CD8-positive, alpha-beta memory T cell (primary cell): ENCODE measurements around the gene MIR17HG. TPM values are rescaled to one million over a fixed set of nuclear protein-coding genes. Genes with fewer than 3 reads are reported as not detected.

Source experiments
- CTCF ChIA-PET: fragments of 350-600 bp; sonication (Branson Sonifier 250); formaldehyde crosslinking; loops from one replicate; lab custom pipeline; 2021; ENCODE audit warnings: antibody characterized with exemption; lab: Charles Lee
- POLR2A ChIA-PET: fragments of 350-600 bp; sonication (Branson Sonifier 250); formaldehyde crosslinking; loops from one replicate; lab custom pipeline; 2021; ENCODE audit warnings: antibody characterized with exemption; lab: Charles Lee
- DNase-seq, 5 donors: peaks; one replicate each; pipeline versions ENCODE4 v3.0.0 to v3.0.0-alpha.2; 2020 to 2022; ENCODE audit warnings: mixed read lengths in 1 of 5
- H3K27ac ChIP-seq: one replicate; pipeline ENCODE4 v1.7.0; 2013; ENCODE audit warnings: low read depth, mild to moderate bottlenecking, low read length, moderate library complexity
- H3K27me3 ChIP-seq: 2 replicates; pipeline ENCODE4 v1.7.0; 2013; ENCODE audit warnings: low read length, mild to moderate bottlenecking; ENCODE audit not compliant: insufficient read depth, poor library complexity, severe bottlenecking
- H3K36me3 ChIP-seq: 2 replicates; pipeline ENCODE4 v1.7.0; 2013; ENCODE audit warnings: mild to moderate bottlenecking, low read length, moderate library complexity; ENCODE audit not compliant: insufficient read depth
- H3K4me1 ChIP-seq: 2 replicates; pipeline ENCODE4 v1.7.0; 2013; ENCODE audit warnings: mild to moderate bottlenecking, low read length, moderate library complexity; ENCODE audit not compliant: insufficient read depth
- H3K4me3 ChIP-seq: 2 replicates; pipeline ENCODE4 v1.7.0; 2013; ENCODE audit warnings: mild to moderate bottlenecking, low read length
- H3K9me3 ChIP-seq: 2 replicates; pipeline ENCODE4 v1.7.0; 2013; ENCODE audit warnings: mild to moderate bottlenecking, low read length
- H3K27ac Mint-ChIP-seq, 8 donors: one replicate each; pipeline ENCODE4 v1.8.0; 2020 to 2021; ENCODE audit warnings: mixed read lengths in 8 of 8, mild to moderate bottlenecking in 6 of 8, inconsistent platforms in 3 of 8, moderate library complexity in 3 of 8
- H3K27me3 Mint-ChIP-seq, 2 donors: one replicate each; pipeline ENCODE4 v1.8.0; 2020 to 2021; ENCODE audit warnings: mixed read lengths in 2 of 2, mild to moderate bottlenecking in 1 of 2, moderate library complexity in 1 of 2
- H3K36me3 Mint-ChIP-seq, 3 donors: one replicate each; pipeline ENCODE4 v1.8.0; 2020 to 2021; ENCODE audit warnings: mixed read lengths in 3 of 3, inconsistent platforms in 1 of 3, mild to moderate bottlenecking in 1 of 3
- H3K4me1 Mint-ChIP-seq, 3 donors: one replicate each; pipeline ENCODE4 v1.8.0; 2020 to 2021; ENCODE audit warnings: mixed read lengths in 3 of 3, inconsistent platforms in 1 of 3, mild to moderate bottlenecking in 1 of 3
- H3K4me3 Mint-ChIP-seq, 7 donors: one replicate each; pipeline ENCODE4 v1.8.0; 2020 to 2021; ENCODE audit warnings: mixed read lengths in 7 of 7, mild to moderate bottlenecking in 6 of 7, moderate library complexity in 4 of 7, inconsistent platforms in 2 of 7
- H3K9me3 Mint-ChIP-seq, 5 donors: one replicate each; pipeline ENCODE4 v1.8.0; 2020 to 2022; ENCODE audit warnings: mixed read lengths in 5 of 5, mild to moderate bottlenecking in 3 of 5, moderate library complexity in 2 of 5, inconsistent platforms in 1 of 5
- polyA plus RNA-seq: library from polyadenylated mRNA; unstranded; fragments of 300-500 nt; fragmentation: Illumina TruSeq; gene quantifications from one replicate; pipeline ENCODE4 v1.2.3, GENCODE V29; 2021
- total RNA-seq, 2 experiments: library from RNA; stranded (reverse); gene quantifications; one replicate each; pipeline ENCODE4 v1.2.3, GENCODE V29; 2021

The MIR17HG gene
- total and polyA plus RNA-seq, 3 experiments from 2014 or later, result 0.26 to 21.5 (median 21.0) TPM

DNA sequence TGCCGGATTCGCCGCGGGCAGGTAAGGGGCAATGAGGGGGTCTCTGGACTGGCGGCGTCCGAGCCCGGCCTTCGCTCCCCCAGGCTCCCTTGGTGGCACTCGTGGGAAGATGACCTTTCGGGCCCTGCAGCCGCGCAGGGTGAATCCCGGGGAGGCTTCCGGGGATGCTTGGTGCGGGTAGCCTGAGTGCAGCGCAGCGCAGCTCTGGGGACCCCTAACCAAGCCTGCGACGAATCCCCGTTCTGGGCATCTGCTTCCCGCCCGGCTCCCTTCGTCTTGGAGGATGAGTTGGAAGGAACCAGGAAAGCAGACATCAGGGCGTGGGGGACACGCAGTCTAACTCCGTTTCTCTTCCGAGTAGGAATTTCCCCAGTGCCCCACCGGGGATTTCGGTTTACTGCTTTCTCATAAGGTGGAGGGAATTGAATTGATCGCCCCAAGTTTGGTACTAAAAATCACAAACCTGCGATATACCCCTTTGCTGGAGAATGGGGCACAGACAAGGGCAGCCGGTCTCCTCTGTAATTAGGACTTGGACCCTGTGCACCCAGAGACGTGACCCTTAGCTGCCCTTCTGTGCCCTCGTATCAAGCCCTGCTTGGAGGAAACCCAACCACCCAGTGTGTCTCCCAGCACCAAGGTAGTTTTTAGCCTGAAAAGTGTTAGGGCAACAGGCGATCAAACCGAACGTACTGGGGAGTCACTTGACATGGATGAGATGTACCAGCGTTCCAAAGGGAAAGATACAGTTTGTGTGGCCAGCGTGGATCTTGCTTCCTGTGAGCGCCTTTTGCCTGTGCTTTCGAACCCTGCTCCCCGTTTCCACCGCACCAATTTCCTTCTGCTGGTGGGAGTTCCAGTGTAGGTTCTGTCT is 51.9 kb downstream of the MIR17HG start:
- peak overlapping the region; percentile 43 for H3K4me3 ChIP-seq
- POLR2A ChIA-PET, result no interaction called here
- peaks cover 0 to 50% of the 10 kb centered on the region in 2 donors for H3K27me3 Mint-ChIP-seq

DNA sequence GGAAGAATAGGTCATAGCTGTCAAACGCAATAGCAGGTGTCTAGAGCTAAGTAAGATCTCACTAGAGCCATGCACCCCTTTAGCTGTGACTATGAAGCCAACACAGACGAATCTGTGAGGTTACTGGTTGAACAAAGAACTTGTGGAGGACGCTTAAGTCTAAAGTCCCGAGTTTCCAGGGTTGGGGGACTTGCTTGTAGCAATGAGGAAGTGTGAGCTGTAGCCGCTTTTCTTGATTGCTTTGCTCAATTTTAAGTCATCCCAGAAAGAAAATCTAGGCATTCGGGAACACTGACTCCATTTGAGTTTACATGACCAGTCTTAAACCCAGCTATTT is 52.5 kb downstream of the MIR17HG start:
- Histone ChIP-seq H3K4me1 (peaks cover 22% of the 10 kb centered on the region), H3K36me3 (no peaks in the 10 kb centered on the region), H3K4me3 (no peak overlapping the region), H3K27me3 (peaks cover 18% of the 10 kb centered on the region), H3K27ac (no peak overlapping the region), H3K9me3 (no peaks in the 10 kb centered on the region)
- Mint-ChIP-seq H3K4me1 (peaks cover 10 to 19% (median 13%) of the 10 kb centered on the region in 3 donors), H3K9me3 (no peaks in the 10 kb centered on the region), H3K36me3 (no peaks in the 10 kb centered on the region), H3K27me3 (peaks cover 0 to 44% of the 10 kb centered on the region in 2 donors), H3K27ac (no peak overlapping the region), H3K4me3 (peak overlapping the region; percentile 63 to 93 (median 74))
- no peak for DNase-seq
- POLR2A ChIA-PET, result no interaction called here
- CTCF ChIA-PET, result no interaction called here

More for the DNA sequence above, 51.9 kb downstream of the MIR17HG start:
- Histone ChIP-seq H3K36me3 (no peaks in the 10 kb centered on the region), H3K4me1 (peaks cover 22% of the 10 kb centered on the region), H3K27ac (no peak overlapping the region), H3K9me3 (no peaks in the 10 kb centered on the region), H3K27me3 (peaks cover 23% of the 10 kb centered on the region)
- Mint-ChIP-seq H3K36me3 (no peaks in the 10 kb centered on the region), H3K9me3 (no peaks in the 10 kb centered on the region), H3K27ac (peak overlapping the region in 2 of 8 donors; percentile 59 to 63), H3K4me3 (peak overlapping the region; percentile 72 to 93 (median 78)), H3K4me1 (peaks cover 10 to 19% (median 13%) of the 10 kb centered on the region in 3 donors)
- peak in 1 of 5 donors; percentile 12 for DNase-seq
- CTCF ChIA-PET, result interaction anchor here (1.0 to 2.1 kb wide), 2 partner anchors 8 to 86 kb away, joined by 3 to 7 read pairs; no protein-coding TSS in a partner anchor

DNA sequence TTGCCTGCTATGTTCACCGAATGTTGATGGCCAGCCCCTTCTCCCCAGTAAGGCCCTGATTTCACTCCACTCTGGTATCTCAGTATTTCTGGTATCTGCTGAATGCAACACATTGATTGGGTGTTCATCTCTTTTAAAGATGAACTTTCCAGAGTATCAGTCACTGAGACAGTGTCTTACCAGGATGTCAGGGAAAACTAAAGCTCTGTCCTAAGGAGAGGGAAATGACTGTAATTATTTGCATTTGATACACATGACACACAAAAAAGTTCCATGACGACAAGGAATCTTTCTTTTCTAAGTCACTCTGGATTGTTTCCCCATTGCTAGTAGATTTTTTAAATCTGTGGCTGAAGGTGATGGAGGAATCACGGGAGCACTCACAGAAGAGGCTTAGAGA is 53.2 kb downstream of the MIR17HG start:
- H3K4me1 ChIP-seq, result peaks cover 22% of the 10 kb centered on the region
- ChIA-PET POLR2A (no interaction called here), CTCF (no interaction called here)
- no peak for DNase-seq
- H3K4me3 ChIP-seq, result no peak overlapping the region
- peak overlapping the region in 1 of 8 donors; percentile 3 for H3K27ac Mint-ChIP-seq
- H3K4me3 Mint-ChIP-seq, result no peak overlapping the region
- peaks cover 0 to 40% of the 10 kb centered on the region in 2 donors for H3K27me3 Mint-ChIP-seq
- H3K9me3 ChIP-seq, result no peaks in the 10 kb centered on the region
- no peaks in the 10 kb centered on the region for H3K9me3 Mint-ChIP-seq
- peaks cover 13% of the 10 kb centered on the region for H3K27me3 ChIP-seq
- no peaks in the 10 kb centered on the region for H3K36me3 ChIP-seq
- no peak overlapping the region for H3K27ac ChIP-seq
- peaks cover 10 to 19% (median 13%) of the 10 kb centered on the region in 3 donors for H3K4me1 Mint-ChIP-seq
- no peaks in the 10 kb centered on the region for H3K36me3 Mint-ChIP-seq

DNA sequence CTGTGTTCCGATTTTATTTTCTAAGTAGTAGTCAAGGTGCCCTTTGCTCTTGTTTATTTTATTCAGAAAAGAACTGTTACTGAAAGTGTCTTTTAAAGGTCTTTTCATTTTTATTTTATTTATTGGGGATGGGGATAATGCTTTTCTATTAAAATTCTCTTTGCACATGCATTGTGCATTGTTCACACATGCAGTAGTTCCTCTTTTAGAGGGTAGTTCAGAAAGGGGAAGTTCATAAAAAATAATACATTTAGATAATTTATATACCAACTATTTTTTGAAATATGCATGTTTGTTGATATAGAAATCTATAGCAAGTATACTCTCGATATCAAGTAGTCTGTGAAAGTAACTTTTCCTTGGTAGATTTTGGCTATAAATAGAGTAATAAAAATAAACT is 54.4 kb downstream of the MIR17HG start:
- Histone ChIP-seq H3K4me1 (peaks cover 22% of the 10 kb centered on the region), H3K27me3 (peaks cover 13% of the 10 kb centered on the region), H3K4me3 (no peak overlapping the region), H3K9me3 (no peaks in the 10 kb centered on the region), H3K27ac (no peak overlapping the region), H3K36me3 (no peaks in the 10 kb centered on the region)
- Mint-ChIP-seq H3K4me3 (no peak overlapping the region), H3K36me3 (peaks cover 0 to 1% (median 0%) of the 10 kb centered on the region in 3 donors), H3K27ac (no peak overlapping the region), H3K4me1 (peaks cover 12 to 19% (median 13%) of the 10 kb centered on the region in 3 donors), H3K9me3 (peaks cover 0 to 3% (median 0%) of the 10 kb centered on the region in 5 donors), H3K27me3 (peaks cover 0 to 34% of the 10 kb centered on the region in 2 donors)
- CTCF ChIA-PET, result no interaction called here
- POLR2A ChIA-PET, result no interaction called here
- no peak for DNase-seq

Other genes with a start within 250 kb of the MIR17HG start
- under 1 TPM; 0.13 to 0.39 TPM for gene GPC5, start 50.9 kb downstream of the MIR17HG start, total RNA-seq
- gene GPC5, start 50.9 kb downstream of the MIR17HG start, polyA plus RNA-seq, result 0.08 TPM